Breast epithelium (tissue), 3 donors: Measurements from ENCODE around the gene CDC42EP4.

Experiments
- POLR2A ChIP-seq: fragments of 450-650 bp; IDR thresholded peaks from one replicate; pipeline ENCODE4 v1.6.1; 2016; ENCODE audit warnings: antibody characterized with exemption, mild to moderate bottlenecking, moderate library complexity
- POLR2AphosphoS5 ChIP-seq, 3 donors: sonication (generic); formaldehyde crosslinking; IDR thresholded peaks; one replicate each; pipeline ENCODE4 v1.6.1; 2017; ENCODE audit warnings: antibody characterized with exemption in 3 of 3
- TF ChIP-seq, protein P1 (sequence below), 3 donors: fragments of 450-650 bp; IDR thresholded peaks; one replicate each; pipeline ENCODE4 v1.5.1; 2016 to 2017; ENCODE audit warnings: antibody characterized with exemption in 3 of 3, mild to moderate bottlenecking in 3 of 3, moderate library complexity in 3 of 3

DNA sequence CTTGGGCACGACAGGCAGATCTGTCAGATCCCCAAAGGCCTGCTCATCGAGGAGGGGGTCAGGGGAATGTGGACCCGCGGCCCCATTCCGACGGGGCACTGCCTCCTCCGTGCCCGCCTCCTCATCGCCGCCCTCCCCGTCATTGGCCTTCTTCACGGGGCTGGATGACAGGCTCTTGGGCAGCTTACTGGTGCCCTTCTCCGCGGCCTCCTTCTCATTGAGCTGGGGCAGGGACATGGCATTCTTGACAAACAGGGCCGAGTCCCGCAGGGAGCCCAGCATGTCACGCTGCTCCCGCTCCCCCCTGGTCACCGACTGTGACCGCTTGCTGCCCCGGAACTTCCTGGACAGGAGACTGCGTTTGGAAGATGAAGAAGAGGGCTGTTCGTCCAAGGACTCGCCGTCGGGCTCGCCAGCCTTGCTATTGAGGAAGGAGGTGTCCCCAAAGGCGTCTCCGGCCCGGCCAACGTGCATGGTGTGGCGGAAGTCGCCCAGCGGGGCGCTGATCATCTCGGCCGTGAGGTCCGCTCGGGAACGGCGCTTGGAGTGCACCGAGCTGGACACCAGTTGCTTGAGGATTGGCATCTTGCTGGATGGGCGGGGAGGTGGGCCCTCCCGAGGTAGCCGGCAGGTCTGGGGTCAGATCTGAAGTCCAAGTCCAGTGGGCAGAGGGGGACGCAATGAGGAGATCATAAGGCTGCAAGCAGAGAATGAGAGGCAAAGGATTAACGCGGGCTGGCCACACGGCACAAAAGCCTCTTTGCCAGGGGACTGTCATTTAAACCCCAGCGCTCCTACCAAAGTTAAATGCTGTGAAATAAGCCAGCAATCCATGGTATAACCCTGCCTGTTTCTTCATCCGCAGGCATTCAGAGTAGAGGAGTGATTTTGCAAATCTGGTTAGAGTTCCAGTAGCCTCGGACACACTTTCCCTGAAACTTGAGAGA, 25.6 kb downstream of the CDC42EP4 start:
- TF ChIP-seq POLR2A (no peak), POLR2AphosphoS5 (IDR thresholded peaks at IDR 0.05) (no peak)
- TF ChIP-seq, protein P1, sequence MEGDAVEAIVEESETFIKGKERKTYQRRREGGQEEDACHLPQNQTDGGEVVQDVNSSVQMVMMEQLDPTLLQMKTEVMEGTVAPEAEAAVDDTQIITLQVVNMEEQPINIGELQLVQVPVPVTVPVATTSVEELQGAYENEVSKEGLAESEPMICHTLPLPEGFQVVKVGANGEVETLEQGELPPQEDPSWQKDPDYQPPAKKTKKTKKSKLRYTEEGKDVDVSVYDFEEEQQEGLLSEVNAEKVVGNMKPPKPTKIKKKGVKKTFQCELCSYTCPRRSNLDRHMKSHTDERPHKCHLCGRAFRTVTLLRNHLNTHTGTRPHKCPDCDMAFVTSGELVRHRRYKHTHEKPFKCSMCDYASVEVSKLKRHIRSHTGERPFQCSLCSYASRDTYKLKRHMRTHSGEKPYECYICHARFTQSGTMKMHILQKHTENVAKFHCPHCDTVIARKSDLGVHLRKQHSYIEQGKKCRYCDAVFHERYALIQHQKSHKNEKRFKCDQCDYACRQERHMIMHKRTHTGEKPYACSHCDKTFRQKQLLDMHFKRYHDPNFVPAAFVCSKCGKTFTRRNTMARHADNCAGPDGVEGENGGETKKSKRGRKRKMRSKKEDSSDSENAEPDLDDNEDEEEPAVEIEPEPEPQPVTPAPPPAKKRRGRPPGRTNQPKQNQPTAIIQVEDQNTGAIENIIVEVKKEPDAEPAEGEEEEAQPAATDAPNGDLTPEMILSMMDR (IDR thresholded peaks at IDR 0.05), result no peak
